NCI-H345 treated with DMSO at 0.1 percent for 48 hours (cell line): Measurements from ENCODE around the gene EFEMP1.
"Not testable (repeated sequence)": the region's sequence is repeated elsewhere in the genome, so short reads cannot be mapped to it uniquely, and the experiment has no call there.

Source experiments
- DNase-seq: peaks from one replicate; lab custom pipeline; 2025; ENCODE audit not compliant: unreplicated experiment; lab: John Stamatoyannopoulos, UW

Gene EFEMP1

DNA sequence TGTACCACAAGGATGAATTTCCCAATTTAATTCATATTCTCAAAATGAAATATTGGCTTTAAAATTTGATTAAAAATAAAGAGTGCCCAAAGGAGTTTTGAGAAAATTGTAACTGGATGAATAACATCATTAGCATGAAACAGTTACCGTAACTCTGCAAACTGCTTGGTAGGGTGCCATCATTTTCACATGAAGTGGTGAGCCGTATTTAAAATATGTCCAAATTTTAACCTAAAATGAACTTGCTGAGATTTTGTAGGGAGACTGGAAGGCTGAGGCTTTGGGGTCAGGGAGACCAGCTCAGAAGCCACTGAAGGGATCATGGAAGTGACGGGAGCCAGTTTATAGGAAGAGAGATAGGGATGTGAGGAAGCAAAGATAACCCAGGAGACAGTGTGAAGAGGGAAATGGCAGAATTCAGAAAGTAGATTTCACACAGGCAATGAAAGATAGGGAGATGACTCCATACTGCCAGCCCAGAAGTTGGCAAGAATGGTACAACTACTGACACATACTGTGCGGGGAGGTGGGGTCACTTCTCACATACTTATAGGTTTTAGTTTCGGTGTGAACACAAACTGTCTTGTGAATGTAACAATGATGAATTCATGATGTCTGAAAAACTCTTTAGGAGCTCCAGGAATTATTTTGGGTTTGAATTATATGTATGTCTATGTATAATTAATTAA lies 53.8 kb downstream of the EFEMP1 start:
- DNase-seq: no peak

- DNase-seq: no peak
Measured at GRCh38 chr2:55865096-55865835, 58.3 kb downstream of the EFEMP1 start.

GRCh38 chr2:55864351-55865084 lies 59.1 kb downstream of the EFEMP1 start:
- no peak for DNase-seq

- no peak for DNase-seq
Measured at GRCh38 chr2:55862673-55863390, 60.8 kb downstream of the EFEMP1 start.

DNA sequence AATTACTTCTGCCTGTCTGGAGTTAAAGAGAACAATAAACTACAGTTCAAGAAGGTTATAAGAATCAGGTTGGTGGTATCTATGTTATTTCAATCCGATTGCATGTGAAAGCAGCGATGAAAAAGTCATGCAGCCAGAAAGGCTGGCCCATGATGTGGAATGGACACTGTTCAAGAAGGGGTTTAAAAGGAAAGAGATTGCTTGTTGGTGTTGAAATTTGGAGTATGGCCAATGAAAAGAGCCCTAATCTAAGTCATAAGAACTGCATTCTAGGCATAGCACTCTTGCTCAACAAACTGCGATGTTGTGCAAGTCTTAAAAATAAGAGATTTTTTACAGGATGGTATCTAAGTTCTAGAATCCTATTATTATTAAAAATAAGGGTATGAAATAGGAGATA lies 61.3 kb downstream of the EFEMP1 start:
- DNase-seq: no peak

DNA sequence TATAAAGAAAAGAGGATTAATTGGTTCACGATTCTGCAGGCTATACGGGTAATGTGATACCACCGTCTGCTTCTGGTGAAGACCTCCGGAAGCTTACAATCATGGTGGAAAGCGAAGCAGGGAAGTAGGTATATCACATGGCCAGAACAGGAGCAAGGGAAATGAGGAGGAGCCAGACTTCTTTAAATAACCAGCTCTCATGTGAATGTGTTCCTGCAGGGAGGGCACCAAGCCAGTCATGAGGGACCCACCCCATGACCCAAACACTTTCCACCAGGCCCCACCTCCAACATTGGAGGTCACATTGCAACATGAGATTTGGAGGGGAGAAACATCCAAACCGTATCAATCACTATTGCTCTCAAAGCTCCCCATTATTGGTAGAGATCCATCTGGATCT lies 61.8 kb downstream of the EFEMP1 start:
- DNase-seq: no peak

DNA sequence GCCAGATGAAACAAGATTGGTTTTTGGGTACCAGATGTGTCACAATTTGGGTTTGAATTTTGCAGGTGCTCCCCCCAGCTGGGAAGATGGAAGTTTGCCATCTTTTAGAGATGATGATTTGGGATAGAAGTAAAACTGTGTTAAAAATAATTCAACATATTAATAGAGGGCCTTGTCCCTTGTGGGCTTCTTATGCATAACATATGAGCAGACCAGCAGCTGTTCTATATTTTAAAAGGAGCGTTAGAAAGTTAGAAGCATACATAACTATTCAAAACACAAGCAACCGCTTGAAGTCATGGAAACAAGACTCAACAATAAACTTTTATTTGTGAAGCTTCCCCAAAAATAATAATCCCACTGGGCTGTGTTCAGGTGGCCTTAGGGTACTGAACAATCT lies 62.8 kb downstream of the EFEMP1 start:
- no peak for DNase-seq

DNA sequence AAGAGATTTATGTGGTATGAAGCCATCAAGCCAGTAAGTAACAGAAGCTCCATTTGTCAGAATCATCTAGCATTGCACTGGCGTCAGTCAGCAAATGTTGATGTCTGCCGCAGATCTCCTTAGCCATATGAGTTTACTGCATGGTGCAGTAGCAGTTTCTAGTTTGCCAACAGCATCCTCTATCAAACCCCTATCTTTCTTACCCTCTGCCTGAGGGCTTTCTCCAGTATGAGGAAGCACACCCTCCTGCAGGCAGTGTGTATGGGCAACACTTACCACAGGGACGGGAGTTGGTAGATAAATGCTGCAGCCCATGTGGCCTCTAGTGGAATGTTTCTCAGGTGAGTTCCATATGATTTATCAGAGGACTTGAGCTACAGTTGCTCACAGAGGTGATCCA lies 63.7 kb downstream of the EFEMP1 start:
- no peak for DNase-seq

- DNase-seq: no peak
Measured at GRCh38 chr2:55857766-55858165, 65.8 kb downstream of the EFEMP1 start.

DNA sequence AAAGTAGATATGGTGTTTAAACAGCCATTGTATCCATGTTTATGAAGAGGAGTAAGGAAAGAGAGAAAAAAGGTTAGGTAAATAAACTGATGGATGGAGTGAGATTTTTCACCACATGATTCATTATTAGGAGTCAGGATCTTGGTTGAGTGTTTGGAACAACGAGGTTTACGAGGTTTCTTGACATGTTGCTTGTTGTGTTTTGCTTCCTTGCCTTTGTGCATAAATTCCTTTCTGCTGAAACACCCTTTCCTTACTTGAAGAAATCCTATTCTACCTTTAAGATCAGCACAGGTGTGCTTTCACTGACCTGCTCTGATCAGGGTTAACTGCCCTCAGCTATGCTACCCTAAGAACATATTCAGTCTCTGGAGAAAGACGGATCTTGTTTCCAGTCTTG lies 66.6 kb downstream of the EFEMP1 start:
- DNase-seq: no peak

DNA sequence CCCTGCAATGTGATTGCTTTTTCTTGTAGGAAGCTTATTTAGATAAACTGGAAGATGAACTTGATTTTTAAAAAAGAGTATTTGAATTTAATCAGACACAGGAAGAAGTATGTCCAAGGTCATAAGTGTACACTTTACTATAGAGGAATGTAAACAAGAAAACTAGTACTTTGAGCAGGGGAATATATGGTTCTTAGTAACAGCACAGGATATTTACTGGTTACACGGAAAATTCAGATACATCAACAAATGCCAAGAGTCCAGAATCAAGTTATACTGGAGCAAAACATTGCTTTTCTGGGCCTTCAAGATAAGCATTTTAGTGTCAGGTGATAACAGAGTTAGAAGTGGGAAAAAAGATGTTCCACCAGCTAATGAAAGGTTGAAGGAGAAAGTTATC lies 75.5 kb downstream of the EFEMP1 start:
- no peak for DNase-seq

- no peak for DNase-seq
Measured at GRCh38 chr2:55846426-55846825, 77.2 kb downstream of the EFEMP1 start.

DNA sequence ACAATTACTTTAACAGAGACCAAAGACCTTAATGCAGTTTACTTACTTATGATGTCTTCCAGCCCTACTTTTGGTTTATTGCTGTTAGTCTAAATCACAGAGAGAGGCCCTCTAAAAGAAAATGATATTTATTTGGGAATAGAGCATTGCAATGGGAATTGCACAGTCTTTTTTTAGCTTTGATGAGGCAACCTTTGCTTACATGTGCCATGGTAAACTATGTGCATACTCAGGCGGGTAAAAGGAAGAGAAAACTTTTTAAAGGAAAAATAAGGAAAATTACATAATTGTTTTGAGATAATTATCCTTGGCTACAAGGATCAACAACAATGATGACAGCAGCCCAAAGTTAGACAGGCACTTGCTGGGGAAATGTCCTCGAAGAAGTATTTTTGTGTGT lies 78.6 kb downstream of the EFEMP1 start:
- DNase-seq: no peak

DNA sequence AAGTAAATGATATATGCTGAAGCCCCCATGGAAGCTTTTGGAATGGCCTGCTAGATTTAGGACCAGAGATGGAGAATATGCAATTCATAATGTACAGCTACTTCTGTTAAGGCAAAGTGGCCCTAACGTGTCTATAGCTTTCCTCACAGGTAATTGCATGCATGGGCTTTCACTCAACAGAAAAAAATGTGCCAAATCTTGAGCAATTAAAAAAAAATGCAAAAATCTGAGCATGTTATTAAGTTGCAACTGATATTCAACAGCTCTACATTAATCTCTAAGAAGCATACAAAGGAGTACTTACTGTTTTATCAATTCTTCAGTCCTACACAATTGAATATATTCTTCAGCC lies 79.6 kb downstream of the EFEMP1 start:
- no peak for DNase-seq

DNA sequence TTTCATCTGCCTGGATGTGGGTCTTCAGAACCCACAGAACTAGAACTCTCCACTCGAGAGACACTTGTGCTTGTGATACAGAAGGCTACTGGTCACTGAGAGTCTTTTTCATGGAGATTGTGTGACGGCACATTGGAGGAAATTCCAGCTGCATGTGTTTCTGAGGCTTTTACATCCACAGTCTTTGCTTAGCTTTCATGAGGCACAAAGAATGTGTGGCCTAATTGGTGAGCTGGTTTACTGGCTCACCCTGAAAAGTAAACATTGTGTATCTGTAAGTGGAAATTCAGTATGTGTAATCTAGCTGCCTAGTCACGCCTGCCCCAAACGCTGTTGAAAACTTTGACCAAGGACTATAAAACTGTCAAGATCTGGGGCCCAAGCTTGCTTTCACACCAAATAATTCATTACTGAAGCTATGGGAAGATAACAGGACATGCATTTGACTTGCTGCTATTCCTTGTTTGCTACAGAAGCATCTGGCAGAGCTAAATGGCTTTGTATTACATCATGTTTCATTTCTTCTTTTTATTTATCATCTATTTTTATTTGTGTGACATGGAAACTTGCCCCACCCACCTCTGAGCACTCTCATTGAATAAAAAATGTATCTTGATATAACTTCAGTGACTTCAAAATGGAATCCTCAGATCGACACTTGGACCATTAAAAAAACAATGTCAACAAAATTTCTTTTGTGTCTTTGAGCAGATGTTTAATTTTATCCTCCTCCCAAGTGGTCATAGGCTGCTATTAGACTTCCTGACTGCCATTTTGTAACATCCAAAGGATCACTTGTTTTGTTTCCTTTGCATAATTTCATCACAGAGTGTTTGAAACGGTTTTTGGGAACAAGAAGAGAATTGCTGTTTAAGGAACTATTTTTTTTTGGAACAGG lies 80.2 kb downstream of the EFEMP1 start:
- peak; percentile 9 for DNase-seq

- DNase-seq: no peak
Measured at GRCh38 chr2:55842046-55842445, 81.5 kb downstream of the EFEMP1 start.

DNA sequence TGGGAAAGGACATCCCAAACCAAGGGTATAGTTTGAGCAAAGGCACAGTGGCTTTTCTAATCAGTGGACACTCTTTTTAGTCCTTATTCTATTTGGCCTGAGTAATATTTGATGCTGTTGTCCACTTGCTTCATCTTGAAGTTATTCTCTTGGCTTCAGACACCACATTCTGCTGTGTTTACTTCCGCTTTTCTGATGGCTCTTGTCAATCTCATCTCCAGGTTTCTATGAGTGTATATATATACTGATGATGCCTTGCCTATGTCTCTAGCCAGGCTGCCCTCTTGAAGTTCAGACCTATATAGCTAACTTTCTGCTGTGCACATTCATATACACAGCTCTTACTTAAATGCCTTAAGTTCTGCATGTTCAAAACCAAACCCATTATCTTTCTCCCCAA lies 83.1 kb downstream of the EFEMP1 start:
- DNase-seq: no peak

GRCh38 chr2:55839182-55839819 lies 84.3 kb downstream of the EFEMP1 start:
- peak; percentile 99 for DNase-seq

DNA sequence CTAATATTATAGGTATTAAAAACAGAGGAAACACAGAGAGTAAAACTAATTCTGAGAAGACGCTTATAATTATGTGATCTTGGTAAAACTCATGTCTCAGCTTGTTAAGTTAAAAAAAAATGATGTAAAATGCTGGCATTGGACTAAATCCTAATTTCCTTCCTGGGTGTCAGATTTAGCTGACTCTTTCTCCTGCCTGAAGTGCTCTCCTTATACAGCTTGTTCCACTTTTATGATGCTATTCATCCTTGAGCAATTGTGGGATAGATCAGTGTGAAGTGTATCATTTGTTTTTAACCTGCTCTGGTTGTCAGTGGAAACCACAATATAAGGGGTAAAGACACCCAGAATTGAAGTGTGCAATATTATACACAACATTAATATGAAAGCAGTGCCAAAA lies 84.9 kb downstream of the EFEMP1 start:
- peak; percentile 39 for DNase-seq

DNA sequence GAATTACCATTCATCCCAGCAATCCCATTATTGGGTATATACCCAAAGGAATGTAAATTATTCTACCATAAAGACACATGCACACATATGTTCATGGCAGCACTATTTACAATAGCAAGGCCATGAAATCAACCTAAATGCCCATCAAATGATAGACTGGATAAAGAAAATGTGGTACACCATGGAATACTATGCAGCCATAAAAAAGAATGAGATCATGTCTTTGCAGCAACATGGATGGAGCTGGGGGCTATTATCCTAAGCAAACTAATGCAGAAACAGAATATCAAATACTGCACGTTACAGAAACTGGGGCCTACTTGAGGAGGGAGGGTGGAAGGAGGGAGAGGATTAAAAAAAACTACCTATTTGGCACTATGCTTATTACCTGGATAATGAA lies 85.5 kb downstream of the EFEMP1 start:
- not testable (repeated sequence) for DNase-seq
